Transverse colon (tissue), 4 donors: ENCODE data around the gene KATNB1. TPM values are rescaled to one million over a fixed set of nuclear protein-coding genes. Genes with fewer than 3 reads are reported as not detected.

Experiments
- DNase-seq: peaks from one replicate; pipeline ENCODE4 v3.0.0-alpha.2; 2019
- H3K27ac ChIP-seq, 4 donors: fragments of 200-600 bp; sonication (generic); 2 replicates each; pipeline ENCODE4 v1.5.1; 2016 to 2018; ENCODE audit warnings: inconsistent platforms in 4 of 4
- H3K27me3 ChIP-seq: fragments of 200-600 bp; sonication (generic); 2 replicates; pipeline ENCODE4 v1.5.1; 2017; ENCODE audit warnings: inconsistent platforms
- H3K36me3 ChIP-seq, 4 donors: fragments of 200-600 bp; sonication (generic); 2 replicates each; pipeline ENCODE4 v1.5.1; 2017 to 2019; ENCODE audit warnings: inconsistent platforms in 4 of 4
- H3K4me1 ChIP-seq, 4 donors: fragments of 200-600 bp; sonication (generic); 2 replicates each; pipeline ENCODE4 v1.5.1; 2017 to 2020; ENCODE audit warnings: inconsistent platforms in 4 of 4
- H3K4me3 ChIP-seq, 4 donors: fragments of 200-600 bp; sonication (generic); 1 replicate in 1 of 4; 2 replicates in 3 of 4; pipeline versions ENCODE4 v1.5.1 to v1.6.1; 2017 to 2019; ENCODE audit warnings: inconsistent platforms in 4 of 4
- H3K9me3 ChIP-seq, 2 donors: fragments of 200-600 bp; sonication (generic); 2 replicates each; pipeline ENCODE4 v1.5.1; 2017 to 2019; ENCODE audit warnings: inconsistent platforms in 2 of 2
- EP300 ChIP-seq: sonication (generic); formaldehyde crosslinking; IDR thresholded peaks from one replicate; pipeline ENCODE4 v1.6.1; 2017; ENCODE audit warnings: antibody characterized with exemption, low read depth
- POLR2A ChIP-seq: fragments of 450-650 bp; IDR thresholded peaks from one replicate; pipeline ENCODE4 v1.6.1; 2016; ENCODE audit warnings: antibody characterized with exemption, mild to moderate bottlenecking, moderate library complexity
- POLR2AphosphoS5 ChIP-seq, 3 donors: sonication (generic); formaldehyde crosslinking; IDR thresholded peaks; one replicate each; pipeline ENCODE4 v1.6.1; 2016; ENCODE audit warnings: antibody characterized with exemption in 3 of 3
- WGBS, 2 donors: methylation state at CpG; one replicate each; pipeline ENCODE4 v1.1.5; 2018; ENCODE audit warnings: low coverage in 1 of 2; 5-methylcytosine and 5-hydroxymethylcytosine counted together
- in situ Hi-C, 4 donors: fragments of 200-750 bp; cut with MboI; loops; one replicate each; pipeline versions ENCODE4 v1.15.0 to v1.15.1; 2017; ENCODE audit warnings: low sequenced_read_pairs in 3 of 4, low pct_ligation_motif_present in 1 of 4, low pct_unique_long_range_greater_than_20kb in 1 of 4
- intact Hi-C: fragments of 100-400 bp; cut with DNase I; formaldehyde crosslinking; loops from one replicate; pipeline ENCODE4 v1.15.1; 2023; ENCODE audit warnings: low total_unique reads
- total RNA-seq, 4 donors: library from RNA; depleted of rRNA; stranded (reverse); fragments of >200 nt; gene quantifications; one replicate each; pipeline ENCODE4 v1.1.0, GENCODE V29; 2016
- TF ChIP-seq, protein P1 (sequence below), 5 experiments: fragments of 200-600 bp in 3 of 5; fragments of 450-650 bp in 2 of 5; sonication (generic) in 3 of 5; IDR thresholded peaks; 1 replicate in 2 of 5; 2 replicates in 3 of 5; pipeline ENCODE4 v1.5.1; 2016 to 2017; ENCODE audit warnings: antibody characterized with exemption in 5 of 5, inconsistent platforms in 3 of 5, mild to moderate bottlenecking in 2 of 5, moderate library complexity in 1 of 5

Gene KATNB1
- total RNA-seq, 4 donors from 2014 or later = 11.3 to 28.4 (median 22.3) TPM

DNA sequence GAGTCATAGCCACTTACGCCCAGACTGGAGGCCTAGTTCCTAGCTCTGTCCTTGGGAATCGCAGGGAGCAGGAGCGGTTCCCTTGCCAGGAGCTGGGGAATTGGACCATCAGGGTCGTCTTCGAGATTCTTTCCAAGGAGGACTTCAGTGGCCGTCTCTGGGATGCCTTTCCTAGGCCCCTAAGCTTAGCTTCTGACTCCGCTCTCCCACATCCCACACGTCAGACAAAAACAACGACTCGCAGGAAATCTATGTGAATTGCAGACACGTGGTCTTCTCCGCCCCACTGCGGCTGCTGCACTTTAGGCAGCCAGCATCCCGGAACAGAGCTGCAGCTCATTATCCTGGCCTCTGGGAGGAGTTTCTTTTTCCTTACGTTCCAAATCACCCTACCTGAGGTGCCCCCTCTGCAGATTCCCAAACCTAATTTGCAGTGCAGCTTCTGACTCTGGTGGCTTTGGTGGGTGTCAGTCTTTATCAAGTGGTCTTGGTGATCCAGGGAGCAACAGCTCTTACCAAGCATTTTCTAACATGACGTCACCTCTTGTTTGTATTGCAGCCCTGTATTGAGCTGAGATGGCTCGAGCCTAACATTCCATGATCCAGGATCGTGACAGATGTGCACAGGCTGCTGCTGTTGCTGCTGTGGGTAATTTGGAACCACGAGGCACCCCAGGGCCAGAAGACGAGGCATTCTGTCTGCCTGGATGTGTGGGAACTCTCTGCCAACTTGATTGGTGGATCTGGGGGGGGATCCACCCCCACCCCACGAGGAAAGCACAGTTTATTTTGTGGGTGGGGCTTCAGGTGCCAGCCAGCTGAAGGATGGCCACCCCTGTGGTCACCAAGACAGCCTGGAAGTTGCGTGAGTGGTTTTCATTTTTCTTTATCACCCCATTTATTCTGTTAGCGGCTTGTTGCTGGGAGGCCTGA lies 1.1 kb downstream of the KATNB1 start:
- peak overlapping the region; percentile 73 to 98 (median 90) for H3K4me3 ChIP-seq
- H3K27ac ChIP-seq = peak overlapping the region; percentile 82 to 89 (median 86)
- no peaks in the 10 kb centered on the region for H3K27me3 ChIP-seq
- H3K4me1 ChIP-seq = peaks cover 14 to 20% (median 19%) of the 10 kb centered on the region in 4 donors
- TF ChIP-seq, protein P1, sequence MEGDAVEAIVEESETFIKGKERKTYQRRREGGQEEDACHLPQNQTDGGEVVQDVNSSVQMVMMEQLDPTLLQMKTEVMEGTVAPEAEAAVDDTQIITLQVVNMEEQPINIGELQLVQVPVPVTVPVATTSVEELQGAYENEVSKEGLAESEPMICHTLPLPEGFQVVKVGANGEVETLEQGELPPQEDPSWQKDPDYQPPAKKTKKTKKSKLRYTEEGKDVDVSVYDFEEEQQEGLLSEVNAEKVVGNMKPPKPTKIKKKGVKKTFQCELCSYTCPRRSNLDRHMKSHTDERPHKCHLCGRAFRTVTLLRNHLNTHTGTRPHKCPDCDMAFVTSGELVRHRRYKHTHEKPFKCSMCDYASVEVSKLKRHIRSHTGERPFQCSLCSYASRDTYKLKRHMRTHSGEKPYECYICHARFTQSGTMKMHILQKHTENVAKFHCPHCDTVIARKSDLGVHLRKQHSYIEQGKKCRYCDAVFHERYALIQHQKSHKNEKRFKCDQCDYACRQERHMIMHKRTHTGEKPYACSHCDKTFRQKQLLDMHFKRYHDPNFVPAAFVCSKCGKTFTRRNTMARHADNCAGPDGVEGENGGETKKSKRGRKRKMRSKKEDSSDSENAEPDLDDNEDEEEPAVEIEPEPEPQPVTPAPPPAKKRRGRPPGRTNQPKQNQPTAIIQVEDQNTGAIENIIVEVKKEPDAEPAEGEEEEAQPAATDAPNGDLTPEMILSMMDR (IDR thresholded peaks at IDR 0.05) = peak in 2 of 5 experiments; percentile 48 to 53
- peak; percentile 13 for TF ChIP-seq POLR2A
- peak in 1 of 3 donors; percentile 9 for TF ChIP-seq POLR2AphosphoS5 (IDR thresholded peaks at IDR 0.05)
- no peak for TF ChIP-seq EP300
- peak; percentile 55 for DNase-seq
- H3K36me3 ChIP-seq = no peaks in the 10 kb centered on the region
- intact Hi-C loops = no loop called here
- in situ Hi-C loops = no loop called here
- H3K9me3 ChIP-seq = no peaks in the 10 kb centered on the region
- 15 to 40% methylated on average over 1 to 23 of the region's 23 CpGs for WGBS, 2 donors

DNA sequence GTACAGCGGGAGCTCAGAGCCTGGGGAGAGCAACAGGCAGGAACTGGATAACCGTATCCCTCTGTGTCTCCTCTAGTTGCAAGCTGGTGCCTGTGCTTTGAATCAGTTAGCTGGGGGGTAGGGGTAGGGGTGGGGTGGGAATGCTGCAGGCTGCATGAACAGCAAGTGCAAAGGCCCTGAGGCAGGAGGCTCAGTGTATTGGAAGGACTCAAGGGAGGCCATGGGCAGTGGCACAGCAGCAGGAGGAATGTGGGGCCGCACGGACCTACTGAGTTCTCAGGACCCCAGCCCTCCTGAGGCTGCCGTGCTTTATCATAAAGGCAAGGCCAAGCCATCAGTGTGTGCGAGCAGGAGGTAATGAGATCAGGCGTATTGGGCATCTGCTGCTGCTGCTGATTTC lies 3.3 kb downstream of the KATNB1 start:
- H3K27me3 ChIP-seq = no peaks in the 10 kb centered on the region
- intact Hi-C loops (no loop called here), in situ Hi-C loops (no loop called here)
- H3K4me3 ChIP-seq = no peak overlapping the region
- 96% methylated on average over 7 of the region's 7 CpGs; no CpG with 5 or more reads in 1 of the 2 donors for WGBS, 2 donors
- no peak for TF ChIP-seq POLR2AphosphoS5 (IDR thresholded peaks at IDR 0.05)
- no peak for TF ChIP-seq EP300
- TF ChIP-seq, protein P1 (IDR thresholded peaks at IDR 0.05) = no peak
- no peak for TF ChIP-seq POLR2A
- no peaks in the 10 kb centered on the region for H3K36me3 ChIP-seq
- no peak overlapping the region for H3K27ac ChIP-seq
- peaks cover 14 to 20% (median 19%) of the 10 kb centered on the region in 4 donors for H3K4me1 ChIP-seq
- H3K9me3 ChIP-seq = no peaks in the 10 kb centered on the region
- no peak for DNase-seq

DNA sequence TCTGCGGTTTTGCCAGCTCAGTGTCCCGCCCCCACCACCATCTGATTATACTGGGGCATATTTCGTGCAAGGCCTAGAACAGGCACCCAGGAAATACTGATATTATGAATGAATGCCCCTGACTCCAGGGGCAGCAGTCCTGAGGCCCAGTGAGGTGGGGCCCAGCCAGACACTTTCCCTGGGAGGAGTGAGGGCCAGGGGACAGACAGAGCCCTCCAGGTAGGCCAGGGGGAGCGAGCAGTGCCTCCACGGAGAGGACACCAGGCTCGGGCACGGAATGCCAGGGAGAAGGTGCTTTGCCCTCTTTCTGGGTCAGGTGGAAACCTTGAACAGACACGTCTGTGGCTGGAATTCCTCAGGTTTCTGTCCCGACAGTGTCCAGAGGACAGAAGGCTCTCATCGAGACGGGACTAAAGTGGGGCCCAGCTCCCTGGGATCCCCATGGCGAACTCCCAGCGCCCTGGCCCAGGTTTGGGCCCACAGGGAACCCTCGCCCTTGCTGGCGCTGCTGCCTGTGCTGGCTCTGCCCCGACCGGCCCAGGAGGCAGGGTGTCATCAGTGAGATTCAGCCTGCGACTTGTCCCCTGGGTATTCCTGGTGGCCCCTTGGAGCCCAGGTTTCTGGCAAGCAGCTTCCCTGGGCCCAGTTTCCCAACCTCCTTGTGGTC lies 4.3 kb downstream of the KATNB1 start:
- TF ChIP-seq EP300 = no peak
- no peak for TF ChIP-seq POLR2A
- TF ChIP-seq POLR2AphosphoS5 (IDR thresholded peaks at IDR 0.05) = no peak
- TF ChIP-seq, protein P1 (IDR thresholded peaks at IDR 0.05) = no peak
- H3K36me3 ChIP-seq = no peaks in the 10 kb centered on the region
- H3K27me3 ChIP-seq = no peaks in the 10 kb centered on the region
- H3K9me3 ChIP-seq = no peaks in the 10 kb centered on the region
- H3K4me3 ChIP-seq = no peak overlapping the region
- DNase-seq = no peak
- in situ Hi-C loops = no loop called here
- peaks cover 10 to 14% (median 13%) of the 10 kb centered on the region in 4 donors for H3K4me1 ChIP-seq
- WGBS, 2 donors = 90 to 95% methylated on average over 7 to 15 of the region's 18 CpGs
- intact Hi-C loops = loop anchor here (5.0 kb wide), 1 partner anchor 527 kb away; no protein-coding TSS in a partner anchor
- H3K27ac ChIP-seq = no peak overlapping the region

DNA sequence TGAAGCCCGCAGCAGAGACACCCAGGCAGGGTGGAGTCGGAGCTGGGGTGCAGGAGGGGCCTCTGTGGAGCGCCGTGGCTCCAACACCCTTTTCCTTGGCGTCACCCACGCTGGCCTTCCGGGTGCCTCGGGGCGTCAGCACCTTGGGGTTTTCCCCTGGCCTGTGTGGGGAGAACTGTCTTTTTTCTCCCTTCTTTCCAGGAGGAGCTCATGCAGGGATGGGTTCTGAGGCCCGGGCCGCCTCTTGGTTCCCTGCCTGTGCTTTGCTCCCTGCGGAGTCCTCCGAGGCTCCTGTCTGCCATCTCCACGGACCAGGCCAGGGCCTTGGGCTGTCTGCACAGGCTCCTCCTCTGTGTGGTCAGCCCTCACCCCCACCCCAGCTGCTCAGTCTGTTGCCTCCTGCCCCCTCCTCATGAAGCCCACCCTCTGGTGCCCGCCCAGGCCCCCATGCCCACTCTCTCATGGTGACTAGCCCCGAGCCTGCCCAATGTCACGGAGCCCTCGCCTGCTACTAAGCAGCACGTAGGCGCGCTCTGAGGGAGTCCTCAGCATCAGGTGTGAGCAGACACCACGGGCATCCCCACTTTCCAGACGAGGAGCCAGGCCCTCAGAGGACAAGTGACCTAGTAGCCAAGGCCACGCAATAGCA lies 5.0 kb downstream of the KATNB1 start:
- intact Hi-C loops = loop anchor here (5.0 kb wide), 1 partner anchor 527 kb away; no protein-coding TSS in a partner anchor
- 50 to 95% methylated on average over 1 to 22 of the region's 24 CpGs for WGBS, 2 donors
- no peak for DNase-seq
- Histone ChIP-seq H3K4me1 (peaks cover 10 to 14% (median 13%) of the 10 kb centered on the region in 4 donors), H3K27me3 (no peaks in the 10 kb centered on the region), H3K36me3 (no peaks in the 10 kb centered on the region), H3K4me3 (no peak overlapping the region), H3K9me3 (no peaks in the 10 kb centered on the region), H3K27ac (no peak overlapping the region)
- no peak for TF ChIP-seq POLR2AphosphoS5 (IDR thresholded peaks at IDR 0.05)
- in situ Hi-C loops = no loop called here
